Prostate gland (tissue), 2 donors: ENCODE data around the gene GSK3A. TPM values are rescaled to one million over a fixed set of nuclear protein-coding genes. Genes with fewer than 3 reads are reported as not detected.

Experiments used
- DNase-seq: peaks from one replicate; pipeline ENCODE4 v3.0.0-alpha.2; 2019; ENCODE audit warnings: low spot score
- H3K27ac ChIP-seq, 2 donors: fragments of 200-600 bp; sonication (generic); 2 replicates each; pipeline ENCODE4 v1.5.1; 2017 to 2019
- H3K27me3 ChIP-seq: fragments of 200-600 bp; sonication (generic); replicated peaks from 2 replicates; pipeline ENCODE4 v1.5.1; 2019; ENCODE audit not compliant: insufficient read depth
- H3K36me3 ChIP-seq, 2 donors: fragments of 200-600 bp; sonication (generic); 1 replicate in 1 of 2; 2 replicates in 1 of 2; pipeline versions ENCODE4 v1.5.1 to v1.8.1; 2017 to 2019
- H3K4me1 ChIP-seq: fragments of 200-600 bp; sonication (generic); replicated peaks from 2 replicates; pipeline ENCODE4 v1.5.1; 2019
- H3K4me3 ChIP-seq, 2 donors: fragments of 200-600 bp; sonication (generic); 2 replicates each; pipeline ENCODE4 v1.5.1; 2017 to 2019
- H3K9me3 ChIP-seq: fragments of 200-600 bp; sonication (generic); 2 replicates; pipeline ENCODE4 v1.5.1; 2017
- POLR2A ChIP-seq: fragments of 450-650 bp; IDR thresholded peaks from one replicate; pipeline ENCODE4 v1.6.1; 2016; ENCODE audit warnings: antibody characterized with exemption, mild to moderate bottlenecking
- POLR2AphosphoS5 ChIP-seq: sonication (generic); formaldehyde crosslinking; IDR thresholded peaks from one replicate; pipeline ENCODE4 v1.6.1; 2017; ENCODE audit warnings: antibody characterized with exemption
- WGBS: methylation state at CpG from one replicate; pipeline ENCODE4 v1.1.5; 2018; 5-methylcytosine and 5-hydroxymethylcytosine counted together
- intact Hi-C: fragments of 100-400 bp; cut with DNase I; formaldehyde crosslinking; loops from one replicate; pipeline ENCODE4 v1.14.2; 2022
- total RNA-seq, 2 donors: library from RNA; depleted of rRNA; stranded (reverse); fragments of >200 nt; gene quantifications; one replicate each; pipeline ENCODE4 v1.1.0, GENCODE V29; 2016
- TF ChIP-seq, protein P1 (sequence below), 4 experiments: fragments of 200-600 bp in 2 of 4; fragments of 450-650 bp in 2 of 4; sonication (generic) in 2 of 4; IDR thresholded peaks; 1 replicate in 3 of 4; 2 replicates in 1 of 4; pipeline ENCODE4 v1.5.1; 2016 to 2019; ENCODE audit warnings: antibody characterized with exemption in 4 of 4, mild to moderate bottlenecking in 2 of 4, moderate library complexity in 2 of 4

Gene GSK3A
- total RNA-seq, 2 donors from 2014 or later = 37.1 to 61.6 TPM

- WGBS = 68% methylated on average over 3 of the region's 3 CpGs
- no peaks in the 10 kb centered on the region for H3K9me3 ChIP-seq
- no peak overlapping the region for H3K4me3 ChIP-seq
- TF ChIP-seq, protein P1, sequence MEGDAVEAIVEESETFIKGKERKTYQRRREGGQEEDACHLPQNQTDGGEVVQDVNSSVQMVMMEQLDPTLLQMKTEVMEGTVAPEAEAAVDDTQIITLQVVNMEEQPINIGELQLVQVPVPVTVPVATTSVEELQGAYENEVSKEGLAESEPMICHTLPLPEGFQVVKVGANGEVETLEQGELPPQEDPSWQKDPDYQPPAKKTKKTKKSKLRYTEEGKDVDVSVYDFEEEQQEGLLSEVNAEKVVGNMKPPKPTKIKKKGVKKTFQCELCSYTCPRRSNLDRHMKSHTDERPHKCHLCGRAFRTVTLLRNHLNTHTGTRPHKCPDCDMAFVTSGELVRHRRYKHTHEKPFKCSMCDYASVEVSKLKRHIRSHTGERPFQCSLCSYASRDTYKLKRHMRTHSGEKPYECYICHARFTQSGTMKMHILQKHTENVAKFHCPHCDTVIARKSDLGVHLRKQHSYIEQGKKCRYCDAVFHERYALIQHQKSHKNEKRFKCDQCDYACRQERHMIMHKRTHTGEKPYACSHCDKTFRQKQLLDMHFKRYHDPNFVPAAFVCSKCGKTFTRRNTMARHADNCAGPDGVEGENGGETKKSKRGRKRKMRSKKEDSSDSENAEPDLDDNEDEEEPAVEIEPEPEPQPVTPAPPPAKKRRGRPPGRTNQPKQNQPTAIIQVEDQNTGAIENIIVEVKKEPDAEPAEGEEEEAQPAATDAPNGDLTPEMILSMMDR (IDR thresholded peaks at IDR 0.05) = no peak
- TF ChIP-seq POLR2AphosphoS5 (no peak), POLR2A (no peak)
- DNase-seq = no peak
- no peaks in the 10 kb centered on the region for H3K4me1 ChIP-seq
- intact Hi-C loops = no loop called here
- no peaks in the 10 kb centered on the region for H3K36me3 ChIP-seq
- H3K27ac ChIP-seq = no peak overlapping the region
- H3K27me3 ChIP-seq = no peaks in the 10 kb centered on the region
These were observed 53.3 kb downstream of the GSK3A start for GRCh38 chr19:42189133-42189532.

GRCh38 chr19:42188665-42189064 lies 53.7 kb downstream of the GSK3A start:
- intact Hi-C loops = no loop called here
- Histone ChIP-seq H3K36me3 (no peaks in the 10 kb centered on the region), H3K27me3 (no peaks in the 10 kb centered on the region), H3K27ac (no peak overlapping the region), H3K4me3 (no peak overlapping the region), H3K9me3 (no peaks in the 10 kb centered on the region), H3K4me1 (no peaks in the 10 kb centered on the region)
- TF ChIP-seq POLR2AphosphoS5 (no peak), POLR2A (no peak)
- TF ChIP-seq, protein P1 (IDR thresholded peaks at IDR 0.05) = no peak
- WGBS = 85% methylated on average over 1 of the region's 1 CpG
- no peak for DNase-seq

GRCh38 chr19:42185277-42185676 lies 57.1 kb downstream of the GSK3A start:
- TF ChIP-seq, protein P1 (IDR thresholded peaks at IDR 0.05) = no peak
- TF ChIP-seq POLR2A = no peak
- no peak for TF ChIP-seq POLR2AphosphoS5
- intact Hi-C loops = loop anchor here (2.0 kb wide), 1 partner anchor 52 kb away; the partner anchor contains the start of gene POU2F2
- no peaks in the 10 kb centered on the region for H3K27me3 ChIP-seq
- no peak overlapping the region for H3K4me3 ChIP-seq
- H3K36me3 ChIP-seq = no peaks in the 10 kb centered on the region
- no peak for DNase-seq
- no peaks in the 10 kb centered on the region for H3K4me1 ChIP-seq
- no peak overlapping the region for H3K27ac ChIP-seq
- no peaks in the 10 kb centered on the region for H3K9me3 ChIP-seq

GRCh38 chr19:42184401-42184861 lies 58.0 kb downstream of the GSK3A start:
- no peak overlapping the region for H3K27ac ChIP-seq
- H3K4me3 ChIP-seq = no peak overlapping the region
- peak; percentile 55 for DNase-seq
- H3K27me3 ChIP-seq = peaks cover 4% of the 10 kb centered on the region
- TF ChIP-seq POLR2AphosphoS5 (no peak), POLR2A (no peak)
- TF ChIP-seq, protein P1 (IDR thresholded peaks at IDR 0.05) = peak; percentile 80 to 90 (median 86)
- H3K9me3 ChIP-seq = no peaks in the 10 kb centered on the region
- intact Hi-C loops = loop anchor here (2.0 kb wide), 1 partner anchor 52 kb away; the partner anchor contains the start of gene POU2F2
- H3K4me1 ChIP-seq = no peaks in the 10 kb centered on the region
- WGBS = 6% methylated on average over 1 of the region's 1 CpG
- no peaks in the 10 kb centered on the region for H3K36me3 ChIP-seq

Other genes starting within 250 kb of the GSK3A start
- gene ATP1A3, start 248.4 kb downstream of the GSK3A start, total RNA-seq = 1 to 10 TPM in 1 of 2 donors, under 1 TPM in 1; 0.27 to 3.7 TPM
- gene GRIK5, start 172.4 kb downstream of the GSK3A start, total RNA-seq = 10 to 100 TPM in 1 of 2 donors, 1 to 10 TPM in 1; 1.3 to 25.2 TPM
- 10 to 100 TPM; 24.4 to 44.1 TPM for gene ZNF574, start 166.4 kb downstream of the GSK3A start, total RNA-seq
- gene POU2F2, start 110.2 kb downstream of the GSK3A start, total RNA-seq = 10 to 100 TPM in 1 of 2 donors, 1 to 10 TPM in 1; 3.4 to 17.4 TPM
- 10 to 100 TPM; 70.3 to 98.1 TPM for gene DEDD2, start 24.9 kb downstream of the GSK3A start, total RNA-seq
- gene ZNF526, start 22.3 kb downstream of the GSK3A start, total RNA-seq = 10 to 100 TPM in 1 of 2 donors, 1 to 10 TPM in 1; 8.2 to 14.1 TPM
- gene ERF, start 12.5 kb upstream of the GSK3A start, total RNA-seq = 100 to 1,000 TPM in 1 of 2 donors, 10 to 100 TPM in 1; 33.9 to 121 TPM
- 100 to 1,000 TPM in 1 of 2 donors, 10 to 100 TPM in 1; 64.6 to 145 TPM for gene CIC, start 26.6 kb upstream of the GSK3A start, total RNA-seq
- gene PRR19, start 59.5 kb upstream of the GSK3A start, total RNA-seq = 1 to 10 TPM in 1 of 2 donors, under 1 TPM in 1; 0.32 to 8.4 TPM
- 10 to 100 TPM; 36.6 to 48.5 TPM for gene PAFAH1B3, start 60.0 kb upstream of the GSK3A start, total RNA-seq
- gene TMEM145, start 70.7 kb upstream of the GSK3A start, total RNA-seq = under 1 TPM in 1 of 2 donors, not detected in 1; 0.85 TPM
- 10 to 100 TPM; 22.8 to 30.7 TPM for gene MEGF8, start 83.0 kb upstream of the GSK3A start, total RNA-seq
- gene CNFN, start 147.7 kb upstream of the GSK3A start, total RNA-seq = 1 to 10 TPM; 3.4 to 9.4 TPM
- 10 to 100 TPM; 10.2 to 24.8 TPM for gene LIPE, start 184.8 kb upstream of the GSK3A start, total RNA-seq
- gene CXCL17, start 200.3 kb upstream of the GSK3A start, total RNA-seq = 1 to 10 TPM; 2.4 to 4.8 TPM